Activated CD8-positive, alpha-beta T cell treated with anti-CD3 and anti-CD28 coated beads, Interleukin-2, amount 10 ng/mL, durations not matched to agents 7 days and 5 days (primary cell): ENCODE results near the gene EMC9. TPM values are rescaled to one million over a fixed set of nuclear protein-coding genes. Genes with fewer than 3 reads are reported as not detected.
A peak's percentile ranks its signal among the peaks of the same experiment; 100 is the strongest.

ENCODE experiments used
- ATAC-seq: fragments of 150-1000 bp; cut with Tn5 transposase; one replicate; pipeline ENCODE4 v1.10.0; 2021; ENCODE audit warnings: moderate library complexity
- CTCF ChIA-PET: fragments of 350-600 bp; sonication (Branson Sonifier 250); formaldehyde crosslinking; loops from one replicate; lab custom pipeline; 2021; ENCODE audit warnings: antibody characterized with exemption; lab: Charles Lee
- POLR2A ChIA-PET: fragments of 350-600 bp; sonication (Branson Sonifier 250); formaldehyde crosslinking; loops from one replicate; lab custom pipeline; 2021; ENCODE audit warnings: antibody characterized with exemption; lab: Charles Lee
- DNase-seq: peaks from one replicate; pipeline ENCODE4 v3.0.0-alpha.2; 2020
- H3K27ac Mint-ChIP-seq: one replicate; pipeline ENCODE4 v1.8.0; 2021; ENCODE audit warnings: mild to moderate bottlenecking, mixed read lengths
- H3K27me3 Mint-ChIP-seq: one replicate; pipeline ENCODE4 v1.8.0; 2021; ENCODE audit warnings: low read depth, mixed read lengths
- H3K36me3 Mint-ChIP-seq: one replicate; pipeline ENCODE4 v1.8.0; 2021; ENCODE audit warnings: low read depth, mixed read lengths
- H3K4me1 Mint-ChIP-seq: one replicate; pipeline ENCODE4 v1.8.0; 2021; ENCODE audit warnings: low read depth, mixed read lengths
- H3K4me3 Mint-ChIP-seq: one replicate; pipeline ENCODE4 v1.8.0; 2021; ENCODE audit warnings: mild to moderate bottlenecking, mixed read lengths
- H3K9me3 Mint-ChIP-seq: one replicate; pipeline ENCODE4 v1.8.0; 2022; ENCODE audit warnings: mixed read lengths; ENCODE audit not compliant: insufficient read depth
- total RNA-seq, 2 experiments: library from RNA; stranded (reverse); gene quantifications; one replicate each; pipeline ENCODE4 v1.2.3, GENCODE V29; 2021

EMC9 gene, protein sequence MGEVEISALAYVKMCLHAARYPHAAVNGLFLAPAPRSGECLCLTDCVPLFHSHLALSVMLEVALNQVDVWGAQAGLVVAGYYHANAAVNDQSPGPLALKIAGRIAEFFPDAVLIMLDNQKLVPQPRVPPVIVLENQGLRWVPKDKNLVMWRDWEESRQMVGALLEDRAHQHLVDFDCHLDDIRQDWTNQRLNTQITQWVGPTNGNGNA
- 10 to 100 TPM; 49.9 to 53.2 TPM for total RNA-seq

DNA sequence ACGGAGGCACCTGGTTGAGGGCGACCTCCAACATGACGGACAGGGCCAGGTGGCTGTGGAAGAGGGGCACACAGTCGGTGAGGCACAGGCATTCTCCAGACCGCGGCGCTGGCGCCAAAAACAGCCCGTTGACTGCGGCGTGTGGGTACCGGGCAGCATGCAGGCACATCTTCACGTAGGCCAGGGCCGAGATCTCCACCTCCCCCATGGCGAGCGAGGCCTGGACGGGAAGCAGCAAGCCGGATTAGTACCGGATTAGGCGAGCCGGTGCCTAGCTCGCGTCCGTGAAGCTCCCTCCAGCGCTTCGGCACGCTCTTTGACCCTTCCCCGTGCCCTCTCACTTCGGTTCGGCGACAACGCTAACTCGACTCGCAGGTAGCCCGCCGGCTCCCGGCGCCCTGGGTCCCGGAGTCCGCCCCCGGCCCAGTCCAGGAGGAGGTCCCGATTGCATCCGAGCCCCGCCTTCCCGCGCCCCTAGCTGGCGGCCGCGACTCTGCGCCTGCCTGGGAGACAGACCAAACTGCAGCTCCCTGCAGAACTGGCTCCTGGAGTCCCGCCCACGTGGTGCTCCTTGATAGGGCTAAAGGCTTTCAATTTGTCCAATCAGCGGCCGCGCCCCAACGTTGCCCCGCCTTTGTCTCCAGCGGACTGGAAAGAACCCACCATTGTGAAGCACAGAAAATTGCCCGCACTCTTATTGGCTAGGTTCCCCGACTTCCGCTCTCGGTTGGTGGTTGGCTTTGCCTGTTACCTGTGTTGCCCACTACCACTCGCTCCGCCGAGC is at the start of gene EMC9:
TSS of gene EMC9 (minus strand) at position 495 of the 784 bp plus-strand sequence. CDS start at position 208, 287 bp downstream.
- Mint-ChIP-seq H3K36me3 (peaks cover 88% of the 10 kb centered on the region), H3K27ac (peak within 1 kb of the TSS; percentile 77), H3K4me3 (peak within 1 kb of the TSS; percentile 97), H3K9me3 (no peaks in the 10 kb centered on the region), H3K4me1 (peaks cover 66% of the 10 kb centered on the region), H3K27me3 (no peaks in the 10 kb centered on the region)
- ATAC-seq (peak; percentile 92), DNase-seq (peak; percentile 100)
- POLR2A ChIA-PET: interaction anchor here (0.6 to 3.5 kb wide), 14 partner anchors 9 to 289 kb away, joined by 3 to 56 read pairs (median 4); partner anchors contain the start of genes CHMP4A, DCAF11, IRF9 and KHNYN
- CTCF ChIA-PET: interaction anchor here (0.7 to 2.2 kb wide), 16 partner anchors 9 to 296 kb away, joined by 3 to 20 read pairs (median 4); partner anchors contain the start of genes CIDEB, DCAF11, IRF9 and NRL

DNA sequence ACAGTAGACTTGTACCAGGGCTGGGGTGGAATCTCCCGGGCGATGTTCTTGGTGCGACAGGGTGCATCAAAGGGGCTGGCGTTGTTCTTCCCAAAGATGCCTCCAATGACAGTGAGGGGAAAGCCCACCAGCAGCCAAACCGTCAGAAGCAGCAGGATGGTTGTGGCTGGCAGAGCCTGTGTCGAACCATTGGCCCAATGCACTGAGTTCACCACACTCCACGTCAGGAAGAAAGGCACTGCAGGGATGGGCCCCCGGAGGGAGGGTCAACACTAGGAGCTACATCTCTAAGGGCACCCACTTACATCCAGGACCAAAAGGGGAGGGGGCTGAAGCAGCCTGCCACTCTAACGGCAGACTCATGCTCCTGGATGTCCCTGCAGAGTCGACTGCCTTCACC is 49.0 kb upstream of the EMC9 start:
- DNase-seq: no peak
- CTCF ChIA-PET: interaction anchor here (1.7 kb wide), 1 partner anchor 52 kb away, joined by 3 read pairs; the partner anchor contains the start of gene TINF2
- Mint-ChIP-seq H3K4me3 (no peak overlapping the region), H3K9me3 (no peaks in the 10 kb centered on the region), H3K36me3 (peaks cover 47% of the 10 kb centered on the region), H3K27ac (no peak overlapping the region), H3K4me1 (peaks cover 63% of the 10 kb centered on the region), H3K27me3 (no peaks in the 10 kb centered on the region)
- no peak for ATAC-seq
- POLR2A ChIA-PET: interaction anchor here (1.3 kb wide), 1 partner anchor 25 kb away, joined by 4 read pairs; the partner anchor contains the start of gene MDP1

DNA sequence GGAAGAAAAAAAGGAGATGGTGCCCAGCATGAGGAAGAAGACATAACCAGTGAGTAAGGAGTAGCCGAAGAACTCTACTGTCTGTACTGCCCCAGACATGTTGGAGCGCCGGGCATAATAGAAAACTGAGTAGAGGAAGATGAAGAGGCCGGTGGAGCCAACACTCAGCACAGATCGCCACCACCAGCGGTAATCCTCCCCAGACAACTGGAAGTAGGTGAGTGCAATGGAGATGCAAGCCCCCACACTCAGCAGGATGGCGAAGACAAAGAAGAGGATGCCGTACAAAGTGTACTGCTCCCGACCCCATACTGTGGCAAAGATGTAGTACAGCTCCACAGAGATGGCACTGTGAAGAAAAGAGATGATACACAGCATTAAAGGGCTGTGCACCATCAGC is 48.1 kb upstream of the EMC9 start:
- POLR2A ChIA-PET: interaction anchor here (0.6 to 4.9 kb wide), 12 partner anchors 10 to 110 kb away, joined by 3 to 85 read pairs (median 4); partner anchors contain the start of genes CHMP4A, IRF9, MDP1 and PSME1

DNA sequence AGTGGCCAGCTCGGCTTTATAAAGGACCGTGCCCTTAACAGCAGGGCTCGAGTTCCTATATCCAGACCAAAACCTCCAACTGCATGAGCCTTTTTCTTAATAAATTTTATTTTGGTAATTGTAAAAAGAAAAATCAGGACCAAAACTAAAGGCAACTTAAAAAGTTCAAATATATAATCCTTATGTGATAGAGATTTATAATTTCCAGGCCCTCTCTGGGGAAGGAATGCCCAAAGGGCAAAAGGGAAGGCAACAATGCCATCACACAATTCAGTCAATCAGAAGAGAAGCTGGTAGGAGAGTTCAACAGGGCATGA is 47.6 kb upstream of the EMC9 start:
- peaks cover 43% of the 10 kb centered on the region for H3K36me3 Mint-ChIP-seq
- ChIA-PET POLR2A (interaction anchor here (0.6 to 4.9 kb wide), 14 partner anchors 9 to 109 kb away, joined by 3 to 85 read pairs (median 6); partner anchors contain the start of genes CHMP4A, IRF9, MDP1 and PCK2), CTCF (interaction anchor here (0.6 to 2.2 kb wide), 9 partner anchors 25 to 243 kb away, joined by 3 to 16 read pairs (median 4); partner anchors contain the start of genes CHMP4A, CIDEB, IRF9 and MDP1)
- ATAC-seq (no peak), DNase-seq (no peak)
- H3K4me3 Mint-ChIP-seq: peak overlapping the region; percentile 92
- no peaks in the 10 kb centered on the region for H3K27me3 Mint-ChIP-seq
- H3K4me1 Mint-ChIP-seq: peaks cover 52% of the 10 kb centered on the region
- H3K9me3 Mint-ChIP-seq: no peaks in the 10 kb centered on the region
- H3K27ac Mint-ChIP-seq: peak overlapping the region; percentile 87

More for the DNA sequence above, 48.1 kb upstream of the EMC9 start:
- peaks cover 56% of the 10 kb centered on the region for H3K4me1 Mint-ChIP-seq
- H3K36me3 Mint-ChIP-seq: peaks cover 46% of the 10 kb centered on the region
- peak overlapping the region; percentile 61 for H3K27ac Mint-ChIP-seq
- no peak for ATAC-seq
- no peaks in the 10 kb centered on the region for H3K27me3 Mint-ChIP-seq
- DNase-seq: no peak
- CTCF ChIA-PET: interaction anchor here (0.6 to 2.2 kb wide), 8 partner anchors 24 to 242 kb away, joined by 3 to 16 read pairs (median 4); partner anchors contain the start of genes CHMP4A, CIDEB, IRF9 and MDP1
- no peaks in the 10 kb centered on the region for H3K9me3 Mint-ChIP-seq
- H3K4me3 Mint-ChIP-seq: no peak overlapping the region

DNA sequence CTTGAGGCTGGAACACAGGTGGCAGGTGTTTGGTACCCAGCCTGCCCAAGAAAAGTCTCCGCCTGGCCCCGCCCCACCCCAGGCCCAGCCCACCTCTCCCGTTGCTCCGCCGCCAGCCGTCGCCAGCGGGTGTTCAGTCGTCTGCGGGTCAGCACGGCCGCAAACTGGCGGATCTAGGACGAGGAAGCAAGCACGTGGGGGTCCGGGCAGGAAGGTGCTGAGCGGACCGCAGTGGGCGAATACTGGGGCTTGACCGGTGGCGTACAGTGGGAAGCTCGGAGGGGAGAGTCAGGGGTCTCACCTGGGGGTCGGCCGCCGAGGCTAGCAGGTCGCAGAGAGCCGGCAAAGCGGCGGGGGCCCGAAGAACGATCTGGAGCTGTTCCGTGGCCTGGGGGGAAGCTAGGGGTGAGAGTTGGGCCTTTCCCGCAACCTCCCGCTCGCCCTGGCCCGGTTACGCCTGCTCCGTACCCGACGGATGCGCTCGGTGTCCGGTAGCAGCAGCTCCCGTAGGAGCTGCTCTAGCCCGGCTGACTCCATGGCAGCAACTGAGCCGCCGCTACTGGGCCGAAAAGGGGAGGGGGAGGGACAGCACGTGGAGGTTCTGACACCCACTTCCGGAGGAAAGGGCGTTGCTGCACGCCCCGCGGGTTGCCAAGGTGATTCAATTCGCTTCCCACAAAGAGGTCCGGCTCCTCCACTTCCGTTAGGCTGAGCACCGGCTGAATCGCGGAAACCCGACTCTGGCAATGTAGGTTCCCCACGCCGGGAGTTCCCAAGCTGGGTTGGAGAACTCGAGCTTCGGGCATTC is 47.1 kb upstream of the EMC9 start, which contains the start of gene IPO4:
TSS of gene IPO4 (minus strand) at position 566 of the 808 bp plus-strand sequence. CDS start at position 537, 29 bp downstream.
- ChIA-PET POLR2A (interaction anchor here (0.8 to 4.9 kb wide), 12 partner anchors 9 to 109 kb away, joined by 3 to 85 read pairs (median 6); partner anchors contain the start of genes CHMP4A, IRF9, MDP1 and PCK2), CTCF (interaction anchor here (0.6 to 2.2 kb wide), 11 partner anchors 10 to 243 kb away, joined by 3 to 16 read pairs (median 3); partner anchors contain the start of genes CHMP4A, CIDEB, IRF9 and MDP1)
- no peaks in the 10 kb centered on the region for H3K27me3 Mint-ChIP-seq
- peak; percentile 84 for ATAC-seq
- DNase-seq: peak; percentile 97
- H3K4me1 Mint-ChIP-seq: peaks cover 49% of the 10 kb centered on the region
- H3K36me3 Mint-ChIP-seq: peaks cover 42% of the 10 kb centered on the region
- H3K4me3 Mint-ChIP-seq: peak within 1 kb of the TSS; percentile 92
- H3K27ac Mint-ChIP-seq: peak within 1 kb of the TSS; percentile 87
- H3K9me3 Mint-ChIP-seq: no peaks in the 10 kb centered on the region

DNA sequence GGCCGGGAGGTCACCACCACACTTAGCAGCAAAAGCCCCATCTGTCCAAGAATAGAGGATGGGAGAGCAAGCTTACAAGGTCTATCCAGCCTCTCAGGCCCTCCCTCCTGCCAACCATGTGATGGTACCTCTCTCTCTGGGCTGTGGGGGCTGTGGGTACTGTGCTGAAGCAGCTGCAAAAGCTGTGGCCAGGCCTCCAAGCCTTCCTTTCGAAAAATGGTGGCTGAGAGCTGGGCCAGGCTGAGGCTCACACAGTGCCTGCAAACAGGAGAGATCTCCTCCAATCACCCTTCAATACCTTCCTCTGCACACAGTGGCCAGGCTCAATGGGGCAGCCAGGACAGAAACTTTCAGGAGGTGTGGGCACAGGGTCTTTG is 46.1 kb upstream of the EMC9 start:
- Mint-ChIP-seq H3K27ac (peak overlapping the region; percentile 87), H3K4me1 (peaks cover 42% of the 10 kb centered on the region), H3K4me3 (peak overlapping the region; percentile 92), H3K36me3 (peaks cover 43% of the 10 kb centered on the region), H3K9me3 (no peaks in the 10 kb centered on the region), H3K27me3 (no peaks in the 10 kb centered on the region)
- ChIA-PET CTCF (interaction anchor here (0.9 to 2.8 kb wide), 6 partner anchors 9 to 130 kb away, joined by 3 to 9 read pairs (median 3); partner anchors contain the start of genes IRF9 and TINF2), POLR2A (interaction anchor here (0.9 to 4.9 kb wide), 8 partner anchors 8 to 52 kb away, joined by 3 to 85 read pairs (median 14); partner anchors contain the start of genes CHMP4A, IRF9, MDP1 and PSME1)
- ATAC-seq (no peak), DNase-seq (no peak)

DNA sequence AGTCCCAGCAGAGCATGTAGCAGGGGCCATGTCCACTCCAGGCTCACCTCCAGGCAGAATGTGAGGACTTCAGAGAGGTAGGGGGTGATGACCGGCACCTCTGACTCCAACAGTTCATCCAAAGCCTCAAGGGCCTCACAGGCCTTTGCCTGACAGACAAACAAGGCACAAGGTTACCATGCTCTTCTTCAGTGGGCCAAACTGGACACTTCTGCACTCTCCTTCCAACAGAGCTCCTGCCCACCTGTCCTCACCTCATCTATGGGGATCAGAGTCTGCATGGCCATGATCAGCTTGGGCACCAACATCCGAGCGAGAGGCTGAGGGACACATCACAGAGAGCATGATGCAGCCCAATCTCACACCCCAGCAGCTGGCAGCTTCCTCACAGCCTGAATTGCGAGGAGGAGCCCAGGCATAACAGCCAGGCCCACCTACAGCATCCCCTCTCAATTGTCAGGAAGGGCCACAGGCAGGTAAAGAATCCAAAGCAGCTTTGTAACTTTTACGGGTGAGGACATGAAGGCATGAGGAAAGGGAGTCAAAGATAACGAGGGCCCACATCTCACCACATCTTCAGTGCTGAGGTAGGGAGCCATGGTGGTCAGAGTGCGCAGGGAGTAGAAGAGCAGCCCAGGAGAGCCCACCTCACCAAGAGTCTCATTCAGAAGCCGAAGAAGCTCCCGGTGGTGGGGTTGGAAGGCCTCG is 45.6 kb upstream of the EMC9 start:
- ChIA-PET POLR2A (interaction anchor here (0.9 to 4.9 kb wide), 7 partner anchors 8 to 40 kb away, joined by 3 to 85 read pairs (median 14); partner anchors contain the start of genes CHMP4A, IRF9, MDP1 and PSME2), CTCF (interaction anchor here (0.9 to 2.8 kb wide), 5 partner anchors 11 to 130 kb away, joined by 3 to 9 read pairs (median 3); partner anchors contain the start of genes IRF9 and MDP1)
- Mint-ChIP-seq H3K27me3 (no peaks in the 10 kb centered on the region), H3K4me3 (peak overlapping the region; percentile 92), H3K9me3 (no peaks in the 10 kb centered on the region), H3K4me1 (peaks cover 37% of the 10 kb centered on the region), H3K36me3 (peaks cover 41% of the 10 kb centered on the region), H3K27ac (peak overlapping the region; percentile 68)
- ATAC-seq (no peak), DNase-seq (no peak)

DNA sequence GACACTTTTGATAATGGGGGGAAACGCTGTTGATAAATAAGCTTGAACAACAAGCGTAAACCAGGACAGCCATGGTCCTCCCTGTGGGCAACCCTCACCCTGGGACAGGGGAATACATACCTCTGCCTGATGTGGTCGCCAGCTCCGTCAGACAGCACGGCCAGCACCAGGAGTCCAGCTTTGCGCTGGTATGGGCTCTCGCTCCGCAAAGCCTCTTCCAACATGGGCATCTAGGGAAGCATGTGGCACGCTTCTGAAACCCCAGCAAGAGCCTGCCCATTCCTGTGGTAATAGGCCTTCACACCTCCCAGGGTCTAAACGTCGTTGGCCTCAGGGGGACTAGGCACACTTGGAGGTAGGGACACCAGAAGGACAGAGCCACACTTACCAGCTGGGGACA is 44.4 kb upstream of the EMC9 start:
- no peak overlapping the region for H3K4me3 Mint-ChIP-seq
- CTCF ChIA-PET: interaction anchor here (0.7 to 2.8 kb wide), 2 partner anchors 23 to 25 kb away, joined by 3 to 9 read pairs; partner anchors contain the start of gene IRF9
- H3K27me3 Mint-ChIP-seq: no peaks in the 10 kb centered on the region
- H3K36me3 Mint-ChIP-seq: peaks cover 39% of the 10 kb centered on the region
- no peak for ATAC-seq
- no peaks in the 10 kb centered on the region for H3K9me3 Mint-ChIP-seq
- no peak overlapping the region for H3K27ac Mint-ChIP-seq
- no peak for DNase-seq
- POLR2A ChIA-PET: interaction anchor here (0.6 to 4.9 kb wide), 4 partner anchors 10 to 23 kb away, joined by 3 to 85 read pairs (median 20); partner anchors contain the start of genes IRF9, REC8 and TM9SF1
- H3K4me1 Mint-ChIP-seq: peaks cover 33% of the 10 kb centered on the region

DNA sequence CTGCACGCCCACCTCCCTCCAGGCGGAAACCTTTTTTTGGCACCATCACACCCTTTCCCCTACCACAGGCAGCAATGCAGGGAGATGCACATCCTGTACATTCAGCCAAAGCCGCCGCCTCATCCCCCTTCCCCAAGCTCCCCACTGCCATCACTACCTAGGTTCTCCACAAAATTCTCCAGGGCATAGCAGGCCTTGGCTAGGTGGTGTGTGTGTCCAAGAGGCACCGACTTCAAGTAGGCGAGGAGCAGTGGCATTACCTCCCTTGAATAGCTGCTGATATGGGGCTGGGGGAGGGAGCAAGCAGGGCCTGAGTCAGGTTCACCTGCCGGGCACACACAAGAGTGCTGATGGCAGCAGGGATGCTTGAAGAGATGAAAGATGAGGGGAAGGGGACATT is 43.6 kb upstream of the EMC9 start:
- peaks cover 38% of the 10 kb centered on the region for H3K36me3 Mint-ChIP-seq
- H3K4me3 Mint-ChIP-seq: no peak overlapping the region
- H3K9me3 Mint-ChIP-seq: no peaks in the 10 kb centered on the region
- ATAC-seq (no peak), DNase-seq (no peak)
- H3K27me3 Mint-ChIP-seq: no peaks in the 10 kb centered on the region
- POLR2A ChIA-PET: interaction anchor here (3.4 to 4.9 kb wide), 3 partner anchors 10 to 22 kb away, joined by 14 to 85 read pairs (median 25); partner anchors contain the start of genes IRF9, REC8 and TM9SF1
- H3K4me1 Mint-ChIP-seq: peaks cover 28% of the 10 kb centered on the region
- peak overlapping the region; percentile 15 for H3K27ac Mint-ChIP-seq
- CTCF ChIA-PET: interaction anchor here (0.7 to 2.8 kb wide), 2 partner anchors 23 to 24 kb away, joined by 3 to 9 read pairs; partner anchors contain the start of gene IRF9
